NCI-H510A treated with DMSO at 0.1 percent for 48 hours (cell line): ENCODE results near the gene ENOPH1.
"Not testable (repeated sequence)": the region's sequence is repeated elsewhere in the genome, so short reads cannot be mapped to it uniquely, and the experiment has no call there.

Experiments
- DNase-seq: peaks from one replicate; lab custom pipeline; 2025; lab: John Stamatoyannopoulos, UW

The ENOPH1 gene

DNA sequence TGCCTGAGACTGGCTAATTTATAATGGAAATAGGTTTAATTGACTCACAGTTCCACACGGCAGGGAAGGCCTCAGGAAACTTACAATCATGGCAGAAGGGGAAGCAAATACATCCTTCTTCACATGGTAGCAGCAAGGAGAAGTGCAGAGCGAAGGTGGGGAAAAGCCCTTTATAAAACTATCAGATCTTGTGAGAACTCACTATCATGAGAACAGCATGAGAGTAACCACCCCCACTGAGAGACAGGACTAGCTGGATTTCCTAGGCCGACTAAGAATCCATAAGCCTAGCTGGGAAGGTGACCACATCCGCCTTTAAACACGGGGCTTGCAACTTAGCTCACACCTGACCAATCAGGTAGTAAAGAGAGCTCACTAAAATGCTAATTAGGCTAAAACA is 42.7 kb downstream of the ENOPH1 start:
- DNase-seq, result not testable (repeated sequence)

GRCh38 chr4:82473621-82474164 is 43.3 kb downstream of the ENOPH1 start:
- DNase-seq, result no peak

- DNase-seq, result not testable (repeated sequence)
Measured at GRCh38 chr4:82475931-82476330, 45.5 kb downstream of the ENOPH1 start.

DNA sequence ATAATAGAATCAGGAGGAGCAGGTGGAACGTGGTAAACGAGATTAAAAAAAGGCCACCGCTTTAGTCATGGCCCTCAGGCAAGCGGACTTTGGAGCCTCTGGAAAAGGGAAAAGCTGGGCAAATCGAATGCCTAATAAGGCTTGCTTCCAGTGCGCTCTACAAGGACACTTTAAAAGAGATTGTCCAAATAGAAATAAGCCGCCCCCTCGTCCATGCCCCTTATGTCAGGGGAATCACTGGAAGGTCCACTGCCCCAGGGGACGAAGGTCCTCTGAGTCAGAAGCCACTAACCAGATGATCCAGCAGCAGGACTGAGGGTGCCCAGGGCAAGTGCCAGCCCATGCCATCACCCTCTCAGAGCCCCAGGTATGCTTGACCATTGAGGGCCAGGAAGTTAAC is 47.1 kb downstream of the ENOPH1 start:
- not testable (repeated sequence) for DNase-seq

- DNase-seq, result no peak
Measured at GRCh38 chr4:82479562-82479961, 49.2 kb downstream of the ENOPH1 start.

DNA sequence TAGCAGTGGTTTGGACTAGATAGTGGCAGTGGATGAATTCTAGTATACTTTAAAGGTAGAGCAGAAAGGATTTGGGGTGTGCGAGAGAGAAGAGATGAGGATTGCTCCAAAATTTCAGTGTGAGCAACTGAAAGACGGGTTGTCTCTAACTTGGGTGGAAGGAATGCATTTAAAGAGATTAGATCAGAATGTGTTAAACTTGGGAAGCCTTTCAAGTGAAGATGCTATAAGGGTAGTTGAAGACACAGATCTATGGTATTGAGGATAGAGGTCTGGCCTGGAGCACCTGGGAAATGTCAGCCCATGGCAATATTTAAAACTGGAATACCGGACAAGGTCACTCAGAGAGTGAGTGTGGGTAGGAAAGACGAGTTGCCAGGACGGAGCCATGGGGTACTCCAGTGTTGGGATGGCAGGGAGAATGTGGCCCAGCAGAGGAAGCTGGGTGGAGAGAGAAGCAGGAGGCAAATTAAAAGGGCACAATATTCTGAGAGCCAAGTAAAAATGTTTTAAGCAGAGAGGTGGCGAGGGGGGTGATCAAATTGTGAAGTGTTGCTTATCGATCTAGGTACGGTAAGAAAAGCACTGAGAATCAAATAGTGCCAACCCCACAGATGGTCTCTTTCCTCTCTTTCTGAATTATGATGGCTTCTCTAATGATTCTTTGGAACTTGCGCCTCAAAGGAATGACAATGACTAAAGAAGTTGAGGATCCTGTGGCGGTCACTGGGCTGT is 50.5 kb downstream of the ENOPH1 start:
- no peak for DNase-seq

DNA sequence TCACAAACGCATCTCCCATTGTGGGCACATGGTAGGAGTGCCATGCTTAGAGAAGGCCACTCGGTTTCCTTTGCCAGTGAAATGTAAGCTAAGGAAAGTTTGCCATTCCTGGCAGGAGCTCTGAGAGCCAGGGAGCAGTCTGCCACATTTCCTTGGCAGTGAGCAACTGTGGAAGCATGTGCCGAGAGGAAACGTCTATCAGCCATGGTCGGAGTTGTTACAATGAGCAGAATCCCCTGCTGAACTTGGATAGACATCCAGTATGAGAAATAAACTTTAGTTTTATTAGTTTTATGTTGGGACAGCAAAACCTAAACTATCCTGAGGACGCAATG is 51.1 kb downstream of the ENOPH1 start:
- DNase-seq, result no peak

- DNase-seq, result no peak
Measured at GRCh38 chr4:82482387-82482786, 52.0 kb downstream of the ENOPH1 start.

GRCh38 chr4:82484996-82485783 is 54.8 kb downstream of the ENOPH1 start:
- DNase-seq, result no peak

GRCh38 chr4:82489076-82489475 is 58.7 kb downstream of the ENOPH1 start:
- DNase-seq, result no peak

- DNase-seq, result no peak
Measured at GRCh38 chr4:82489987-82490386, 59.6 kb downstream of the ENOPH1 start.

- DNase-seq, result peak; percentile 44
Measured at GRCh38 chr4:82491251-82491960, 61.0 kb downstream of the ENOPH1 start.

GRCh38 chr4:82493721-82494425 is 63.5 kb downstream of the ENOPH1 start:
- no peak for DNase-seq

DNA sequence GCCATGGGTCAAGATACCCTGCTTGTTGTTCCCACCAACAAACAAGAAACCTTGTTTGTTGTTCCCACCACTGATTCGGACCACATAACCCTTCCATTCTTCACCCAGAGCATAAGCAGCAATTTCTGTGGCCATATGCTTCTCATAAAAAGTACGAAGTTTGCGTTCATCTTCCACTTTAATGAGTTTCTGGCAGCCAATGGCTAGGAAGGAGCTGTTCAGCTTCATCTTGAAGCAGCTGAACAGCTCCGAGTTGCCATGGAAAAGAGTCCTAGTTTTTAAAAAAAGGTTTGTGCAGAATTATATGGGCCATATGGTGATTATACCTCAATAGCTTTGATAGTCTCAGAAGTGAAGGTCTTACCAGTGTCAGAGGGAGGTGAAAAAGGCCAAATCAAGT is 65.3 kb downstream of the ENOPH1 start:
- DNase-seq, result no peak

DNA sequence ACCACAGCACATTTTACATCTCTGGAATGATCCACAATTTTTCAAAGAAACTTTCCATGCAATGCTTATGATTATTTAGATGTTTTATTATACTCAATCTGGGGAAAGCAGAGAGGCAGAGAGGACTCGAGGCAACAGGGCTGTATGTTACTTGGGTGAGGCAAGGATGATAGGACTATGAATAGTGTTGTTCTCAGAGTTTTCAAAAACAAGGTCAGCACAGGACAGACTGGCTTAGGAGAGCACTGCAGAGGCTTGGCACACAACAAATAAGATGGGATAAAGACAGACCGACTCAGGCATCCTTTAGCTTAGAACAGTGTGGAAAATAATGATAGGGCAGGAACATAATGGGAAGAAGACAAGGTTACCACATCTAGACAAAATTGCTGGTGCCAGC is 66.0 kb downstream of the ENOPH1 start:
- DNase-seq, result no peak

DNA sequence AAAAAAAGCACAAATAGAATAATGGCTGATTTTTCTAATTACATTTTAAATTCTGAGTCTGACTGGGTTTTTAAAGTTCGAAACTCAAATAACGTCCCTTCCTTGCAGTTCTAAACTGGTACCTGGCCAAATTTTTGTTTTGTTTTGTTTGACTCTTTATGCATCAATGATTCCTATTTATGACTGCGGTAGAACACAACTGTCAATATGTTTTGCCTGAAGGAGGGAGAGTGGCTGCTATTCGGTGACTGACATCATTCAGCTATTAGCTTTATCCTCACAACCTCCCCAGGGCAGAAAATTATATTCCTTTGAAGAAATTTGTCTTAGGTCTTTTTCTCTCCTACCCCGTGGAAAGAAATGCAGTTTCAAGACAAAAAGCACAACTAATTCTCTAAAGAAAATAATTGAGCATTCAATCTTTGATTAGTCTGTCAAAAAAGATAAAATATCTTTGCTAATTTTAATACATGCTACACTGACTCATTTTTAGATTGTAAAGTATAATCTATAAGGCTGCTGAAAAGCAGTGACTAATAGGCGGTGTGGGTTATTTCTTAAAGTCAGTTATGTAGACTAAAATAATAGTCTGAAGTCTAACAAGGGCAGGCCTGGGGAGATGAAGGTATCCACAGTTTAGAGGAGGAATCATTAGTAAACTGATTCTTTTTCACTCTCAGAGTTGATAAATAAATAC is 69.5 kb downstream of the ENOPH1 start:
- DNase-seq, result peak; percentile 87

DNA sequence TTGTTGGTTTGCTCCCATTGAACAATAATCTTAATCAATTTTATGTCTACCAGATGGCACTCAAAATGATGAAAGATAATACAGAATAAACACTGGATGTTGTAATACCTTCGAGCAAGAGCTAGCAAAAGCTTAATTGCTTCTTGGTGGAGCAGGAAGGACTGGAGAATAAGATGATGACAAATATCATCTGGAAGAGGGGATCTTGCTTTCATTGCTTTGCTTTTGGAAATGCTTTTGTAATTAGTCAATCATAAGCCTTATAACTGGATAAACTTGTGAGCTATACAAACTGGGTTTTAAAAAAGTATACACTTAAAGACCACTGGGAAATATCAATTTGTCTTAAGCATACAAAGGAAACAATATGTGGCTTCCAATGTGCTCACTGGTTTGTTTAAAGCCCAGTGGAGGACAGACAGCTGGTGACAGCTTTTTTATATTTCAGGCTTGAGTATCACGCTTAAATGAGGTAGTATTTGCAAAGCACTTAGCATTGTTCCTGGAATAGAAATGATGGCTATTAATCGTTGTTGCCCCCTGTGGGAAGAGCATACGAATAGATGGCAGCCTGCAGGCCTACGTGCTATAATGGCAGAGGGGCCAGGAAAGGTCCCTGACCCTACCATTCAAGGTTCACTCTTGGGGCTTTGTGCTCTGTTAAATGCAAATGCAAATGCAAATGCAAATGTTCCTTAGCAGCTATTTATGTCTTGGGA is 70.2 kb downstream of the ENOPH1 start:
- peak; percentile 99 for DNase-seq

GRCh38 chr4:82501154-82501442 is 70.7 kb downstream of the ENOPH1 start:
- peak; percentile 97 for DNase-seq

DNA sequence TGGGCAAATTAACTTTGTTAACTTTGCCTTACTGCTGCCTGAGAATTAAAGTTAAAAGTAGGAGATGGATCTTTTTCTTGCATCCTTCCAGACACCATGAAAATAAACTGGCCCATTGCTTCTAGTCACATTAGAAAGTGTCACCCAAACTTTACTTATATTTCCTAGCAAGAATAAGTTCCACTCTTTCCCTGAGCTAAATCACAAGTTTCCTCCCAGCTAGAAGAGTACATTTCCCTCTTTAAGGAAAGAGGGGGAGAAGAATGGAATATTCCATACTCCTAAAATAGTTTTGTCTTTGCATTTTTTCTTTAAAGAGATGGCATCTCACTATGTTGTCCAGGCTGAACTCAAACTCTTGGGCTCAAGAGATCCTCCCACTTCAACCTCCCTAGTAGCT is 77.6 kb downstream of the ENOPH1 start:
- no peak for DNase-seq

DNA sequence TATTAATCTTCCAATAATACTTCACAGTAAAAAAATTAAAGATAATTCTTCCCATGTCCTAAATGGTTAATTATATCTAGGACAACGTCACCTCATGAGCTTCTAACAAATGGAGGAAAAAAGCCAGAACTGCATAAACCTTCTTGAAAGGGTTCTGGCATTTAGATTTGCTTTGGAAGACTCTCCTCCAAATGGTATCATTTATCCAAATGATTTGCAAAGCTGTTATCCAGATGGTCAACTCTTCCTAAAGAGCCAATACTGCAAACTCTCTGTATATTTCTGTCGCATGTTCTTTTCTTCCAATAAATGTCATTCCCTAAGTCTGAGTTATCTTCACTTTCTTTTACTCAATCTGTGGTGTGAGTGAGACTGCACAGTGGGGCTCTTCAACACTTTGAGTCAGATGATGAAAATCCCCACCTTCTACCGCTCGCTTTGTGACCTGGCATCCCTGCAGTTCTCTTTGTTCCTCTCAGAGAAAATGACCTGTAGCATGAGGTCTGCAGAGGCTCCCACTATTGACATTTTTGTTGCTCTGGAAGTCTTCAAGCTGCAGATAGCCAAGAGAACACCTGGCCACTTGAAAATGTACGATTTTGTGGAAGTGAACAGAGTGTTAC is 78.5 kb downstream of the ENOPH1 start:
- DNase-seq, result peak; percentile 78

DNA sequence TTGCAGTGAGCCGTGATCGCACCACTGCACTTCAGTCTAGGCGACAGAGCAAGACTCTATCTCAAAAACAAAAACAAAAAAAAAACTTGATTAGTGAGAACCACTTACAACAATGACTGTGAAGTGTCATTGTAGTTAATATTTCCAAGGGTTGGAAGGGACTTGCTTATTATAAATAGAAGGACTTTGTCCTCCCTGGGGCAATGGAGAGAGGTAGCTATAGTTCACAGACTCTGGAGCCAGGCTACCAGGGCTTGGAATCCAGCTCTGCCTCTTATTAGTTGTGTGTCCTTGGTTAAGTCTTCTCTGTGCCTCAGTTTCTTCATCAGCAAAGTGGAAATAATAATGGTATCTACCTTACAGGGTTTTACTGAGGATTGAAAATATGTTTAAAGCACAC is 79.8 kb downstream of the ENOPH1 start:
- DNase-seq, result no peak
